HepG2 (cell line): Measurements from ENCODE around the gene ADGRV1. TPM values are rescaled to one million over a fixed set of nuclear protein-coding genes. Genes with fewer than 3 reads are reported as not detected.

Source experiments
- CENPT ChIP-seq: sonication (generic); formaldehyde crosslinking; IDR thresholded peaks from 2 replicates; pipeline ENCODE4 v1.8.0; 2022; ENCODE audit warnings: low read depth, mild to moderate bottlenecking, moderate library complexity, missing genetic modification reagents
- ESRRA ChIP-seq: sonication (generic); formaldehyde crosslinking; IDR thresholded peaks from 2 replicates; pipeline ENCODE4 v1.5.1; 2020; ENCODE audit warnings: mild to moderate bottlenecking, low read depth, missing genetic modification reagents
- GLI4 ChIP-seq: sonication (generic); formaldehyde crosslinking; IDR thresholded peaks from 2 replicates; pipeline ENCODE4 v1.5.1; 2020; ENCODE audit warnings: missing genetic modification reagents, mild to moderate bottlenecking, moderate library complexity, borderline replicate concordance
- MAFK ChIP-seq, 2 experiments: IDR thresholded peaks in 1 of 2; conservative IDR thresholded peaks in 1 of 2; 2 replicates each; pipeline ENCODE4 v1.6.1; 2011; ENCODE audit warnings: improper control_type of control experiment in 2 of 2, low read length in 2 of 2
- PAF1 ChIP-seq: IDR thresholded peaks from 2 replicates; pipeline ENCODE4 v1.6.1; 2016; ENCODE audit warnings: missing genetic modification reagents, missing compliant biosample characterization
- PHF20 ChIP-seq: sonication (generic); formaldehyde crosslinking; IDR thresholded peaks from 2 replicates; pipeline ENCODE4 v1.5.0; 2020; ENCODE audit warnings: mild to moderate bottlenecking, missing genetic modification reagents
- PPARG ChIP-seq: conservative IDR thresholded peaks from 2 replicates; pipeline ENCODE4 v1.6.1; 2016; ENCODE audit warnings: missing biosample characterization, missing genetic modification reagents
- TEAD3 ChIP-seq: optimal IDR thresholded peaks from 2 replicates; pipeline ENCODE3; 2016; ENCODE audit warnings: borderline replicate concordance
- ZBTB1 ChIP-seq: sonication (generic); formaldehyde crosslinking; IDR thresholded peaks from 2 replicates; pipeline ENCODE4 v1.4.0; 2020; ENCODE audit warnings: missing genetic modification reagents, borderline replicate concordance
- ZBTB20 ChIP-seq: sonication (generic); formaldehyde crosslinking; IDR thresholded peaks from 2 replicates; pipeline ENCODE4 v1.8.1; 2023; ENCODE audit warnings: missing genetic modification reagents, low read depth, mild to moderate bottlenecking, borderline replicate concordance
- ZNF224 ChIP-seq: sonication (generic); formaldehyde crosslinking; IDR thresholded peaks from 2 replicates; pipeline ENCODE4 v1.5.0; 2020; ENCODE audit warnings: mild to moderate bottlenecking, missing genetic modification reagents
- ZNF317 ChIP-seq: sonication (generic); formaldehyde crosslinking; IDR thresholded peaks from 2 replicates; pipeline ENCODE4 v1.5.0; 2020; ENCODE audit warnings: mild to moderate bottlenecking, missing genetic modification reagents
- ZNF816 ChIP-seq: sonication (generic); formaldehyde crosslinking; IDR thresholded peaks from 2 replicates; pipeline ENCODE4 v1.8.0; 2022; ENCODE audit warnings: missing genetic modification reagents, mild to moderate bottlenecking, borderline replicate concordance
- polyA plus RNA-seq, 8 experiments: library from polyadenylated mRNA; depleted of rRNA in 3 of 8; stranded (reverse) in 7 of 8; unstranded in 1 of 8; fragments of >200 nt; fragmentation: Illumina TruSeq in 4 of 8; extraction: Trizol in 4 of 8; gene quantifications; 2 replicates each; pipeline versions ENCODE4 v1.2.1 to v1.2.3, GENCODE V29; 2011 to 2016; ENCODE audit warnings: low read depth in 4 of 8, missing spikeins in 1 of 8, mixed read lengths in 1 of 8; ENCODE audit not compliant: insufficient read depth in 1 of 8
- total RNA-seq, 5 experiments: library from RNA; depleted of rRNA; stranded (reverse); fragments of >200 nt; fragmentation: Illumina TruSeq; extraction: Trizol; gene quantifications; 2 replicates each; pipeline ENCODE4 v1.2.3, GENCODE V29; 2016; ENCODE audit warnings: low read depth in 1 of 5
- TF ChIP-seq, protein P1 (sequence below): IDR thresholded peaks from 2 replicates; pipeline ENCODE4 v1.6.1; 2012; ENCODE audit warnings: inconsistent platforms
- TF ChIP-seq, protein P2 (sequence below): IDR thresholded peaks from 2 replicates; pipeline ENCODE4 v1.6.1; 2016; ENCODE audit warnings: missing compliant biosample characterization, missing genetic modification reagents, borderline replicate concordance
- TF ChIP-seq, protein P3 (sequence below): sonication (generic); formaldehyde crosslinking; IDR thresholded peaks from 2 replicates; pipeline ENCODE4 v1.4.0; 2020; ENCODE audit warnings: missing genetic modification reagents
- TF ChIP-seq, protein P4 (sequence below): sonication (generic); formaldehyde crosslinking; conservative IDR thresholded peaks from 2 replicates; pipeline ENCODE4 v1.4.0; 2020; ENCODE audit warnings: mild to moderate bottlenecking, missing genetic modification reagents, moderate library complexity
- TF ChIP-seq, protein P5 (sequence below): sonication (generic); formaldehyde crosslinking; IDR thresholded peaks from 2 replicates; pipeline ENCODE4 v1.4.0; 2020; ENCODE audit warnings: missing genetic modification reagents
- TF ChIP-seq, protein P6 (sequence below): sonication (generic); formaldehyde crosslinking; IDR thresholded peaks from 2 replicates; pipeline ENCODE4 v1.8.1; 2023; ENCODE audit warnings: mild to moderate bottlenecking, missing genetic modification reagents

The ADGRV1 gene
- total and polyA plus RNA-seq, 2 of the 13 experiments (the other 11 are each of a cell fraction or from before 2014, with no cell fraction given), result 1.7 to 3.9 TPM

DNA sequence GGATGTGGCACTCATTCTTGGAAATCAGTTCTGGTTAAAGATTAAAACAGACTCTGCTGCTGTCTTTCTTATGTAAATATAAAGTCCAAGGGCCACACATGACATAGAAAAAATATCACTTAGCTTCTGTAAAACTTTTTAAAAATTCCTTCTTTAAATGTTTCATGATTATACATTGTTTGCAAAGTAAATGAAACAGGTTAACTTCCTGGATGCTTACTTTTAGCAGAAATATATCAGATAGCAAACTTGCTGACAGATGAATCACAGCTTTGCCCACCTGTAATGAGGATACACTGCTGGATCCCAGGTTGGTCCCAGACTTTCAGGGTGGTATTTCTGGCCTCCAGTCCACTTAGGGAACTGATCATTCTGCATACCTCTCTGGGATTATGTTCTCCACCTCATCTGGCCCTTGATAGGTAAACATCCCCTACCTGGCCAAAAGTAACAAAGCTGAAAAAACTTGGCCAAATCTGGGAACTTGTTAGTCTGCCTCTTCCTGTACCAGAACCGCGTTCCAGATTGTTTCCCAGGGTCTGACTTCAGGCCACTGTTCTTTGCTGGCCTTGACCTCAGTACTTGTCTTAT, 340.5 kb downstream of the ADGRV1 start (continued):
- no peak for TF ChIP-seq GLI4 (CRISPR knock-in tag)
- 0 out of 4 replicates have a peak, but pooled peaks of 1 of the 2 experiments have one; percentile 10 for TF ChIP-seq MAFK (conservative IDR thresholded peaks at IDR 0.05 in 1 of 2, IDR thresholded peaks at IDR 0.05 in 1 of 2; ENCODE audit: low read length in 2 of 2)
- TF ChIP-seq ZNF224, result no peak
- TF ChIP-seq CENPT (CRISPR knock-in tag), result no peak
- TF ChIP-seq, protein P1, sequence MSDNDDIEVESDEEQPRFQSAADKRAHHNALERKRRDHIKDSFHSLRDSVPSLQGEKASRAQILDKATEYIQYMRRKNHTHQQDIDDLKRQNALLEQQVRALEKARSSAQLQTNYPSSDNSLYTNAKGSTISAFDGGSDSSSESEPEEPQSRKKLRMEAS, result no peak
- no peak for TF ChIP-seq ZNF816
- TF ChIP-seq, protein P2, sequence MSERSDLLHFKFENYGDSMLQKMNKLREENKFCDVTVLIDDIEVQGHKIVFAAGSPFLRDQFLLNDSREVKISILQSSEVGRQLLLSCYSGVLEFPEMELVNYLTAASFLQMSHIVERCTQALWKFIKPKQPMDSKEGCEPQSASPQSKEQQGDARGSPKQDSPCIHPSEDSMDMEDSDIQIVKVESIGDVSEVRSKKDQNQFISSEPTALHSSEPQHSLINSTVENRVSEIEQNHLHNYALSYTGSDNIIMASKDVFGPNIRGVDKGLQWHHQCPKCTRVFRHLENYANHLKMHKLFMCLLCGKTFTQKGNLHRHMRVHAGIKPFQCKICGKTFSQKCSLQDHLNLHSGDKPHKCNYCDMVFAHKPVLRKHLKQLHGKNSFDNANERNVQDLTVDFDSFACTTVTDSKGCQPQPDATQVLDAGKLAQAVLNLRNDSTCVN (CRISPR knock-in tag), result peak; percentile 61; the same call in 1 of the 2 replicates
- TF ChIP-seq ZBTB1 (CRISPR knock-in tag), result no peak
- no peak for TF ChIP-seq PAF1 (CRISPR knock-in tag)
- TF ChIP-seq ZNF317, result no peak
- no peak for TF ChIP-seq PHF20 (CRISPR knock-in tag)
- TF ChIP-seq, protein P3, sequence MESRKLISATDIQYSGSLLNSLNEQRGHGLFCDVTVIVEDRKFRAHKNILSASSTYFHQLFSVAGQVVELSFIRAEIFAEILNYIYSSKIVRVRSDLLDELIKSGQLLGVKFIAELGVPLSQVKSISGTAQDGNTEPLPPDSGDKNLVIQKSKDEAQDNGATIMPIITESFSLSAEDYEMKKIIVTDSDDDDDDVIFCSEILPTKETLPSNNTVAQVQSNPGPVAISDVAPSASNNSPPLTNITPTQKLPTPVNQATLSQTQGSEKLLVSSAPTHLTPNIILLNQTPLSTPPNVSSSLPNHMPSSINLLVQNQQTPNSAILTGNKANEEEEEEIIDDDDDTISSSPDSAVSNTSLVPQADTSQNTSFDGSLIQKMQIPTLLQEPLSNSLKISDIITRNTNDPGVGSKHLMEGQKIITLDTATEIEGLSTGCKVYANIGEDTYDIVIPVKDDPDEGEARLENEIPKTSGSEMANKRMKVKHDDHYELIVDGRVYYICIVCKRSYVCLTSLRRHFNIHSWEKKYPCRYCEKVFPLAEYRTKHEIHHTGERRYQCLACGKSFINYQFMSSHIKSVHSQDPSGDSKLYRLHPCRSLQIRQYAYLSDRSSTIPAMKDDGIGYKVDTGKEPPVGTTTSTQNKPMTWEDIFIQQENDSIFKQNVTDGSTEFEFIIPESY (CRISPR knock-in tag), result no peak
- TF ChIP-seq TEAD3 (CRISPR knock-in tag), result peak; percentile 67
- TF ChIP-seq, protein P4, sequence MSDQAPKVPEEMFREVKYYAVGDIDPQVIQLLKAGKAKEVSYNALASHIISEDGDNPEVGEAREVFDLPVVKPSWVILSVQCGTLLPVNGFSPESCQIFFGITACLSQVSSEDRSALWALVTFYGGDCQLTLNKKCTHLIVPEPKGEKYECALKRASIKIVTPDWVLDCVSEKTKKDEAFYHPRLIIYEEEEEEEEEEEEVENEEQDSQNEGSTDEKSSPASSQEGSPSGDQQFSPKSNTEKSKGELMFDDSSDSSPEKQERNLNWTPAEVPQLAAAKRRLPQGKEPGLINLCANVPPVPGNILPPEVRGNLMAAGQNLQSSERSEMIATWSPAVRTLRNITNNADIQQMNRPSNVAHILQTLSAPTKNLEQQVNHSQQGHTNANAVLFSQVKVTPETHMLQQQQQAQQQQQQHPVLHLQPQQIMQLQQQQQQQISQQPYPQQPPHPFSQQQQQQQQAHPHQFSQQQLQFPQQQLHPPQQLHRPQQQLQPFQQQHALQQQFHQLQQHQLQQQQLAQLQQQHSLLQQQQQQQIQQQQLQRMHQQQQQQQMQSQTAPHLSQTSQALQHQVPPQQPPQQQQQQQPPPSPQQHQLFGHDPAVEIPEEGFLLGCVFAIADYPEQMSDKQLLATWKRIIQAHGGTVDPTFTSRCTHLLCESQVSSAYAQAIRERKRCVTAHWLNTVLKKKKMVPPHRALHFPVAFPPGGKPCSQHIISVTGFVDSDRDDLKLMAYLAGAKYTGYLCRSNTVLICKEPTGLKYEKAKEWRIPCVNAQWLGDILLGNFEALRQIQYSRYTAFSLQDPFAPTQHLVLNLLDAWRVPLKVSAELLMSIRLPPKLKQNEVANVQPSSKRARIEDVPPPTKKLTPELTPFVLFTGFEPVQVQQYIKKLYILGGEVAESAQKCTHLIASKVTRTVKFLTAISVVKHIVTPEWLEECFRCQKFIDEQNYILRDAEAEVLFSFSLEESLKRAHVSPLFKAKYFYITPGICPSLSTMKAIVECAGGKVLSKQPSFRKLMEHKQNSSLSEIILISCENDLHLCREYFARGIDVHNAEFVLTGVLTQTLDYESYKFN (CRISPR knock-in tag), result peak; percentile 87
- TF ChIP-seq, protein P5, sequence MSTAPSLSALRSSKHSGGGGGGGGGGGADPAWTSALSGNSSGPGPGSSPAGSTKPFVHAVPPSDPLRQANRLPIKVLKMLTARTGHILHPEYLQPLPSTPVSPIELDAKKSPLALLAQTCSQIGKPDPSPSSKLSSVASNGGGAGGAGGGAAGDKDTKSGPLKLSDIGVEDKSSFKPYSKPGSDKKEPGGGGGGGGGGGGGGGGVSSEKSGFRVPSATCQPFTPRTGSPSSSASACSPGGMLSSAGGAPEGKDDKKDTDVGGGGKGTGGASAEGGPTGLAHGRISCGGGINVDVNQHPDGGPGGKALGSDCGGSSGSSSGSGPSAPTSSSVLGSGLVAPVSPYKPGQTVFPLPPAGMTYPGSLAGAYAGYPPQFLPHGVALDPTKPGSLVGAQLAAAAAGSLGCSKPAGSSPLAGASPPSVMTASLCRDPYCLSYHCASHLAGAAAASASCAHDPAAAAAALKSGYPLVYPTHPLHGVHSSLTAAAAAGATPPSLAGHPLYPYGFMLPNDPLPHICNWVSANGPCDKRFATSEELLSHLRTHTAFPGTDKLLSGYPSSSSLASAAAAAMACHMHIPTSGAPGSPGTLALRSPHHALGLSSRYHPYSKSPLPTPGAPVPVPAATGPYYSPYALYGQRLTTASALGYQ (CRISPR knock-in tag), result no peak
- TF ChIP-seq, protein P6, sequence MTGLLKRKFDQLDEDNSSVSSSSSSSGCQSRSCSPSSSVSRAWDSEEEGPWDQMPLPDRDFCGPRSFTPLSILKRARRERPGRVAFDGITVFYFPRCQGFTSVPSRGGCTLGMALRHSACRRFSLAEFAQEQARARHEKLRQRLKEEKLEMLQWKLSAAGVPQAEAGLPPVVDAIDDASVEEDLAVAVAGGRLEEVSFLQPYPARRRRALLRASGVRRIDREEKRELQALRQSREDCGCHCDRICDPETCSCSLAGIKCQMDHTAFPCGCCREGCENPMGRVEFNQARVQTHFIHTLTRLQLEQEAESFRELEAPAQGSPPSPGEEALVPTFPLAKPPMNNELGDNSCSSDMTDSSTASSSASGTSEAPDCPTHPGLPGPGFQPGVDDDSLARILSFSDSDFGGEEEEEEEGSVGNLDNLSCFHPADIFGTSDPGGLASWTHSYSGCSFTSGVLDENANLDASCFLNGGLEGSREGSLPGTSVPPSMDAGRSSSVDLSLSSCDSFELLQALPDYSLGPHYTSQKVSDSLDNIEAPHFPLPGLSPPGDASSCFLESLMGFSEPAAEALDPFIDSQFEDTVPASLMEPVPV (CRISPR knock-in tag), result no peak
- 0 out of 2 replicates have a peak, but pooled peaks have one; percentile 29 for TF ChIP-seq PPARG
- TF ChIP-seq ZBTB20 (CRISPR knock-in tag), result no peak
- no peak for TF ChIP-seq ESRRA (CRISPR knock-in tag)
